NCI-H345 treated with DMSO at 0.1 percent for 48 hours (cell line): ENCODE results near the gene CTNNBL1.

Experiments
- DNase-seq: peaks from one replicate; lab custom pipeline; 2025; ENCODE audit not compliant: unreplicated experiment; lab: John Stamatoyannopoulos, UW

Gene CTNNBL1

GRCh38 chr20:37775200-37775599 is 81.4 kb downstream of the CTNNBL1 start:
- DNase-seq: no peak

GRCh38 chr20:37776049-37776448 is 82.2 kb downstream of the CTNNBL1 start:
- no peak for DNase-seq

- DNase-seq: no peak
These were observed 82.7 kb downstream of the CTNNBL1 start for GRCh38 chr20:37776526-37776925.

- no peak for DNase-seq
These were observed 83.5 kb downstream of the CTNNBL1 start for GRCh38 chr20:37777012-37777950.

GRCh38 chr20:37777988-37778659 is 84.3 kb downstream of the CTNNBL1 start:
- no peak for DNase-seq

- DNase-seq: no peak
These were observed 87.8 kb downstream of the CTNNBL1 start for GRCh38 chr20:37781626-37782025.

- no peak for DNase-seq
These were observed 92.2 kb downstream of the CTNNBL1 start for GRCh38 chr20:37786043-37786442.

GRCh38 chr20:37789408-37789807 is 95.6 kb downstream of the CTNNBL1 start:
- no peak for DNase-seq

- DNase-seq: no peak
These were observed 97.1 kb downstream of the CTNNBL1 start for GRCh38 chr20:37790900-37791299.

- DNase-seq: no peak
These were observed 102.3 kb downstream of the CTNNBL1 start for GRCh38 chr20:37796121-37796520.

- DNase-seq: no peak
These were observed 102.9 kb downstream of the CTNNBL1 start for GRCh38 chr20:37796733-37797132.

GRCh38 chr20:37797669-37798175 is 103.9 kb downstream of the CTNNBL1 start:
- DNase-seq: no peak

GRCh38 chr20:37798312-37798711 is 104.5 kb downstream of the CTNNBL1 start:
- DNase-seq: no peak

- no peak for DNase-seq
These were observed 106.8 kb downstream of the CTNNBL1 start for GRCh38 chr20:37800618-37801017.

- no peak for DNase-seq
These were observed 108.1 kb downstream of the CTNNBL1 start for GRCh38 chr20:37801921-37802320.

GRCh38 chr20:37803438-37804307 is 109.8 kb downstream of the CTNNBL1 start:
- no peak for DNase-seq

GRCh38 chr20:37804584-37805566 is 111.0 kb downstream of the CTNNBL1 start:
- DNase-seq: no peak

GRCh38 chr20:37807471-37808232 is 113.8 kb downstream of the CTNNBL1 start:
- no peak for DNase-seq
